Kidney capillary endothelial cell (primary cell): Measurements from ENCODE around the gene CCL28.
"Not testable (repeated sequence)": the region's sequence is repeated elsewhere in the genome, so short reads cannot be mapped to it uniquely, and the experiment has no call there.

Source experiments
- DNase-seq: peaks from one replicate; pipeline ENCODE4 v3.0.0-alpha.2; 2018; ENCODE audit warnings: low spot score

CCL28 gene

DNA sequence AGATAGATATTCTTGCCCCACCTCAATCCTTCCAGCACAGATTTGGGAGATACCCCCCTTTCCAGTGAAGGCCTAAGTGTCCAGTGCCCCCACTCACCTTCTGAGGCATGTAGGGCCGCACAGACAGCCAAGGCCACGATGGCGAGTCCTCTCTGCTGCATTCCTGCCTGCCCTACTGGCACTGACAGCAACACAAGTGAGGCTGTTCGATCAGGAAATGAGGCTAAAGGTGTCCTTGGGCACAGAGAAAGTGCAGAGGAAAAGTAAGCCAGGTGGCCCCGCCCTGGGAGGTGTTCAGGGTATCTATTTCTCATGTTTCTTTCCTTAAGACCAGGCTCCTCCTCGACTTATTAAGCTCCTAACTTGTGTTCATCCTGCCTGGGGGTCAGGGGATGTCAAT is at the start of gene CCL28:
CCL28 (minus strand) TSS at position 236 of the 400 bp plus-strand sequence; CDS start at position 161, 75 bp downstream.
- no peak for DNase-seq

GRCh38 chr5:43461066-43461465 is 48.9 kb upstream of the CCL28 start:
- DNase-seq, result no peak

DNA sequence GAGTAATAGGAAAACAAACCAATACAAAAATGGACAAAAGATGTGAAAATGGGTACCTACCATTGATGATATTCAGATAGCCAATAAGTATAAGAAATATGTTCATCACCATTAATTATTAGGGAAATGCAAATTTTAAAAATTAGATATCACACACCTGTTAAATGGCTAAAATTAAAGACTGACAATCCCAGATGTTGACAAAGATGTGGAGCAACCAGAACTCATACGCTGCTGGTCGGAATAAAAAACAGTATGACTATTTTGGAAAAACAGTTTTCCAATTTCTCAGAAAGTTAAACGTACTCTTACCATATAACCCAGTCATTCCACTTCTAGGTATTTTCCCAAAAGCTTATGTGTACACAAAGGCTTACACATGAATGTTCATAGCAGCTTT is 44.4 kb upstream of the CCL28 start:
- no peak for DNase-seq

GRCh38 chr5:43441575-43441974 is 29.4 kb upstream of the CCL28 start:
- not testable (repeated sequence) for DNase-seq

GRCh38 chr5:43437062-43437660 is 25.0 kb upstream of the CCL28 start:
- DNase-seq, result no peak

GRCh38 chr5:43433382-43433781 is 21.2 kb upstream of the CCL28 start:
- DNase-seq, result no peak

DNA sequence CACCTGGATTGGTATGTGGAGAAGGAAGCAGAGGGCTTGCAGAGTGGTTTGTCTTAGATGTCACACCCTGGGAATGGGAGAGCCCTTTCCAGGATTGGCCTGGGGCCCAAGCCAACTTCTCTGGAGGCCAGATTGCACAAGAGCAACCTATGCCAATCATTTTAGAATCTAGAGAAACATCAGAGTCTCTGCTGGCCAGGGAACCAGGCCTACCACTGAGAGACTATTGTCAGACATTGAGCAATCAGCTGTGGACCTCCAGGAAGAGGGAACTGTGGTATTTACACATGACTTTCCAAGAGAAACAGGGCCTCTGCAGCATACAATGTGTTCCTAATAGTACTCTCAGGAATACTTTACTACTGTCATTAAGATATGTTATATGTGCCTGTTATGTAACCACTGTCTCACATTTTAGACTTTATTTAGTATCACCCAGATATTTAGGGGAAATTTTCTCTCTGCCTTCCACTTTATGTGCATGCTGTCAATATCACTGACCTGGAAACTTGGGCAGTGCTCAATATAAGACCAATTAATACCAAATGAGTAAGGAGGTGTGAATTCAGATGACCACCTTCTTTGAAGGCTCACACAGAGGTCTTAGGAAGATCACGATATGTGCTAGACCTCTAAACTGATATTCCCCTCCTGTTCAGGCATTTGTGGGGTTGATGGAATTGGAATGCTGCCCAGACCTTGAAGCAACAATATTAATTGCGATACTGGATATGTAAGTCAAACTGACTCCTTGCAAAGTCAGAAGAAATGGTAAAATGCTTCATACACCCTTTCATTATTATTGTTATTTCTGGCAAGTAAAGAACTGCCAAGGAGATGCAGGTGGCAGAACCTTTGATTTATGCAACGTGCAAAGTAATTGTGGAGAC is 20.5 kb upstream of the CCL28 start:
- no peak for DNase-seq

DNA sequence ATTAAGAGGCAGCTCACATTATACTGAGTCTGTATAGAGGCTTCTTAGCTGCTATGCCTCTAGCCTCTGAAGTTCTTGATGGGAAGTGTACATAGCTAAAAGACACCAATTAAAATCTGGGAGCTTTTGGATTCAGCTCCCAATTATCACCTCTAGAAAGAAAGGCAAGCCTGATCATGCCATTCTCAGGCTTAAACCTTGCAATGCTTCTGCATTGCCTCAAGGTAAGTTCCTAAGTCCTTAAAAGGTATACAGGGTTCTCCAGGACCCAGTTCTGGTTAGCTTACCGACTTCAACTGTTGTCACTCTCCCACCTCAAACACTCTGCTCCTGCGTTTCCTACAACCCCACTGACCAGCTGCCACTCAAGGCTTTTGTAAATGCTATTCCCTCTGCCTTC is 17.5 kb upstream of the CCL28 start:
- no peak for DNase-seq

- DNase-seq, result no peak
Measured at GRCh38 chr5:43429016-43429415, 16.8 kb upstream of the CCL28 start.

- DNase-seq, result no peak
Measured at GRCh38 chr5:43427306-43427705, 15.1 kb upstream of the CCL28 start.

- DNase-seq, result no peak
Measured at GRCh38 chr5:43425983-43426382, 13.8 kb upstream of the CCL28 start.

- not testable (repeated sequence) for DNase-seq
Measured at GRCh38 chr5:43423086-43423485, 10.9 kb upstream of the CCL28 start.

GRCh38 chr5:43422143-43422542 is 10.0 kb upstream of the CCL28 start:
- DNase-seq, result no peak

GRCh38 chr5:43421450-43422133 is 9.4 kb upstream of the CCL28 start:
- DNase-seq, result no peak

GRCh38 chr5:43420241-43420640 is 8.1 kb upstream of the CCL28 start:
- DNase-seq, result no peak

- no peak for DNase-seq
Measured at GRCh38 chr5:43418561-43418960, 6.4 kb upstream of the CCL28 start.

- DNase-seq, result no peak
Measured at GRCh38 chr5:43416803-43417394, 4.7 kb upstream of the CCL28 start.

GRCh38 chr5:43415935-43416802 is 4.0 kb upstream of the CCL28 start:
- DNase-seq, result no peak

GRCh38 chr5:43413966-43414365 is 1.8 kb upstream of the CCL28 start:
- no peak for DNase-seq

GRCh38 chr5:43412644-43413043 is 453 bp upstream of the CCL28 start:
- DNase-seq, result no peak

- no peak for DNase-seq
Measured at GRCh38 chr5:43411495-43411894, 696 bp downstream of the CCL28 start.

GRCh38 chr5:43410414-43410813 is 1.8 kb downstream of the CCL28 start:
- DNase-seq, result no peak
